ENCODE results near the gene RDX.

DNA sequence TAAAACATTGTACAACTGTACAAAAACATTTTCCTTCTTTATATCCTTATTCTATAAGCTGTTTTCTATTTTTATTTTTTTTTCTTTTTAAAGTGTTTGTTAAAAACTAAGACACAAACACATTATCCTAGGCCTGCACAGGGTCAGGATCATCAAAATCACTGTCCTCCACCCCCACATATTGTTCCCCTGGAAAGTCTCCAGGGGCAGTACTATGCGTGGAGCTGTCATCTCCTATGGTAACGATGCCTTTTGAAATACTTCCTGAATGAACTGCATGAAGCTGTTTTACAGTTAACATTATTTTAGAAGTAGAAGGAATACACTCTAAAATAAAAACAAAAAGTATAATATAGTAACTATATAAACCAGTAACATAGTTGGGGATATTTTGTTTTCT, 136.0 kb downstream of the RDX start:
- TF ChIP-seq, protein P1, sequence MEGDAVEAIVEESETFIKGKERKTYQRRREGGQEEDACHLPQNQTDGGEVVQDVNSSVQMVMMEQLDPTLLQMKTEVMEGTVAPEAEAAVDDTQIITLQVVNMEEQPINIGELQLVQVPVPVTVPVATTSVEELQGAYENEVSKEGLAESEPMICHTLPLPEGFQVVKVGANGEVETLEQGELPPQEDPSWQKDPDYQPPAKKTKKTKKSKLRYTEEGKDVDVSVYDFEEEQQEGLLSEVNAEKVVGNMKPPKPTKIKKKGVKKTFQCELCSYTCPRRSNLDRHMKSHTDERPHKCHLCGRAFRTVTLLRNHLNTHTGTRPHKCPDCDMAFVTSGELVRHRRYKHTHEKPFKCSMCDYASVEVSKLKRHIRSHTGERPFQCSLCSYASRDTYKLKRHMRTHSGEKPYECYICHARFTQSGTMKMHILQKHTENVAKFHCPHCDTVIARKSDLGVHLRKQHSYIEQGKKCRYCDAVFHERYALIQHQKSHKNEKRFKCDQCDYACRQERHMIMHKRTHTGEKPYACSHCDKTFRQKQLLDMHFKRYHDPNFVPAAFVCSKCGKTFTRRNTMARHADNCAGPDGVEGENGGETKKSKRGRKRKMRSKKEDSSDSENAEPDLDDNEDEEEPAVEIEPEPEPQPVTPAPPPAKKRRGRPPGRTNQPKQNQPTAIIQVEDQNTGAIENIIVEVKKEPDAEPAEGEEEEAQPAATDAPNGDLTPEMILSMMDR (IDR thresholded peaks at IDR 0.05; ENCODE audit: low read length) = no peak
- TF ChIP-seq EZH2 (optimal IDR thresholded peaks at IDR 0.05; ENCODE audit: low read depth, low read length) = no peak
- no peak for TF ChIP-seq EZH2phosphoT487 (IDR thresholded peaks at IDR 0.05; ENCODE audit: low read length)
